Hippocampal formation (tissue), 2 donors: ENCODE results near the gene DPYSL3.
"Not testable (repeated sequence)": the region's sequence is repeated elsewhere in the genome, so short reads cannot be mapped to it uniquely, and the experiment has no call there.

Experiments
- DNase-seq, 2 donors: peaks; one replicate each; lab custom pipeline; 2025; lab: John Stamatoyannopoulos, UW

The DPYSL3 gene

GRCh38 chr5:147509710-147510651, at the start of gene DPYSL3:
Gene DPYSL3, minus strand, starts transcription at chr5:147510068. Its CDS starts 210 bp downstream, at chr5:147509858.
- DNase-seq, result peak; percentile 36 to 49

DNA sequence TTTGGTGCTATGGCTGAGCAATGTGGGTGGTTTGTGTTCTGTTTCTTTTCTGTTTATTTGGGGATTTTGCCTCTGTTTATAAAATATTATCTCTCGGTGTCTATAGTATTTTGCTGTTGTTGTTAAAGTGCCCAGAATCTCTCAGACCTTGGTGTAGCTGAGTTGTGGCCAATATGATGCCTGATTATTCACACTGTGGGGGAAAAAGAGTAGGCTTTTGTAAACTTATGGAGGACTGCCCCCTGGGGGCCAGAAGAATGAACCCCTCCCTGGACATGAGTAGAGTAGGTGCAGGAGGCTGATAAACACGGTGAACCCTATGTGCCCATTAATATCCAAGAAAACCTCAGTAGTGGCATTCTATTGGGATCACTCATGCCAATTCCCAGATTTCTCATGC, 49.0 kb upstream of the DPYSL3 start:
- peak in 1 of 2 donors; percentile 9 for DNase-seq

DNA sequence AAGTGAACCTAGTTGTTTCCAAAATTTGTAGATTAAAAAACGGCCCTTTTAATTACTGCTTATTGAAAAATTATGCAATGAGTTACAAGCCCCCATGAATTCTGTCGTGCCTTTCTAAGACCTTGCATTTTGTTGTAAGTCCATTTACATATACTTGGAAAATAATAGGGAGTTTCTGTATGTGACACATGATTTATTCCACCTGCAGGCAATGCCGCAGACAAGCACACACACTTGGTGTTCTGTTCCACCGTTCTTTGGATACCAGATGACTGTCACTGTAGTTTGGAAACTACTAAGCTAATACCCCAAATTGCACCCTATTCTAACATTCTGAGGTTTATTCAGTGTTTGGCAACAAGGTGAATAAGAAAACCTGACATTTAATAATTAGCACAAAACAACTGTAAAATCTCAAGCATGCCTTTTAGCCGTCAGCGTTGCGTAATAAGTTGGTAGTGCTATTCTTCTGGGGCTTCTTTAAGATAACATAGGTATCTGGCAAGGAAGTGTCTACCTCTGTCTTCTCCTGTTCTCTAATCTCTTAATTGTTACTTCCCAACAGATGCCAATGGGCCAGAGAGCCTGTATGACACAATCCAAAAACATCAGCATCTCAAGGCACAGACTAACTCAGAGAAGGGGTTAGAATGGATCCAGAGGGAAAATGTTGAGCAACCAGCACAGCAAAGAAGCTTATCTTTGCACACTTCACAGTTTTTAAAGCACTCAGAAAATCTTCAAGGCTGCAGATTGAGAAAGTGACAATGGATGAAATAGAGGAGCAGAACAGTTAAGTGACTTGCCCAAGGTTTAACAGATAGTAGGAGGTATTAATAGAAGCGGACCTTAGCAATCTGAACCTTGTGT, 48.2 kb upstream of the DPYSL3 start:
- DNase-seq, result no peak

DNA sequence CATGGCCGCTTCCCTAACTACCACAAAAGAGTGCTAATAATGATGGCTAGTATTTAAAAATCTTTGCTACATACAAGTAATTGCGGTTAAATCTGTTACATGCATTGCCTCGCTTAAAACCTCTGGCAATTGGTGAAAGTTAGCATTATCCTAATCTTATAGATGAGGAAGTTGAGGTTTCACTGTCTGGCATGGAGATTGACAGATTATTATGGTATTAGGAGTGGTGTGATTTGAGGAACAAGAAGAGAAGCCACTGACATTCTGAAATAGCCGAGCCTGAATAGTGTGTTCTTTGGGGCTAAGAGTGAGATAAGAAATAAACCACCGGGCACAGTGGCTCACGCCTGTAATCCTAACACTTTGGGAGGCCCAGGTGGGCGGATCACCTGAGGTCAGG, 45.3 kb upstream of the DPYSL3 start:
- DNase-seq, result no peak

DNA sequence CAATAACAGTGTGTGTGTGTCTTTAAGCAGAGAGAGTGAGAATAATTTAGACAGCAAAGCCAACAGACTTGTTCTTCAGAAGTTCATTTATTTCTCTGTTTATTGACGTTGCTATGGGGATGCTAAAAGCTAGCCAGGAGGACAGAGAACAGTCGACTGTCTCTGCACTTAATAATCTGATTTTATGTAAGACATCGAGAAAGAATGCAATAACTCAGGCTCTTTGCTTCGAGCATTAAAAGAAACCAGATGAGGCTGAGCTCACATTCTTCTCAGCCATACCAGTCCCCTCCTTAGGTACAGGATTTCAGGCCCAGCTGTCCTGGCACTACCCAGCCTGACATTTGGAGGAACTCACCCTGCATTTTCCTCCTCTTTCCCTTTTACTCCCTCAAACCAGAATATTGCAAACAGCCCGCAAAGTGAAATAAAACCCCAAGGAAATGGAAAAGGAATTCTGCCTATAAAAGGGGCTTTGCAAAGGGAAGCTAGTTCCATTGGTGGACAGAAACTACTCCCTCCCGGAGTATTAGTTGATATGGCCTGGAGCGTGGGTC, 44.5 kb upstream of the DPYSL3 start:
- DNase-seq, result no peak

DNA sequence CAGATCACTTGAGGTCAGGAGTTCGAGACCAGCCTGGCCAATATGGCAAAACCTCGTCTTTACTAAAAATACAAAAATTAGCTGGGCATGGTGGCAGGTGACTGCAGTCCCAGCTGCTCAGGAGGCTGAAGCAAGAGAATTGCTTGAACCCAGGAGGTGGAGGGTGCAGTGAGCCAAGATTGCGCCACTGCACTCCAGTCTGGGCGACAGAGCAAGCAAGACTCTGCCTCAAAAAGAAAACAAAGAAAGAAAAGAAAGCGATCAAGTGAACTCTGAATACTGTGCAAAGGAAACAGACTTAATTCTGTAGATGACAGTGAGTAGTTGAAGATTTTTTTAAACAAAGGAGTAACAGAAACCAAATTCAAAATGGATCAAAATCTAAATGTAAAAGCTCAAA, 43.9 kb upstream of the DPYSL3 start:
- DNase-seq, result not testable (repeated sequence)

DNA sequence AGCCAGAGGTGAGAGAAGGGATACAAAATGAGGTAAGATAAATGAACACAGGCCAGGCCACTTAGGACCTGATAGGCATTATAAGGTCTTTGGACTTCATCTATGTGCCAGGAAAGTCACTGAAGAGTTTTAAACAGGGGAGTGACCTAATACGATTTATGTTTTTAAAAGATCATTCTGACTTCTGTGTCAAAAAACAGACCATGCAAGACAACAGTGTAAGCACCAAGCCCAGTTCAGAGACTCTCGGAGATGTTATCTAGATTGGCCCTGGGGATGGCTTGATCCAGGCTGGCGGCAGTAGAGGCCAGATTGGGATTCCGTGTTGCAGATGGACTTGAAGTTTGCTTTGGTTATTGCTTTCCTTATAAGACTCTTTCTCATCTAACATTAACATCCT, 43.0 kb upstream of the DPYSL3 start:
- no peak for DNase-seq

GRCh38 chr5:147551677-147552076, 41.8 kb upstream of the DPYSL3 start:
- no peak for DNase-seq

GRCh38 chr5:147547730-147548129, 37.9 kb upstream of the DPYSL3 start:
- DNase-seq, result no peak

DNA sequence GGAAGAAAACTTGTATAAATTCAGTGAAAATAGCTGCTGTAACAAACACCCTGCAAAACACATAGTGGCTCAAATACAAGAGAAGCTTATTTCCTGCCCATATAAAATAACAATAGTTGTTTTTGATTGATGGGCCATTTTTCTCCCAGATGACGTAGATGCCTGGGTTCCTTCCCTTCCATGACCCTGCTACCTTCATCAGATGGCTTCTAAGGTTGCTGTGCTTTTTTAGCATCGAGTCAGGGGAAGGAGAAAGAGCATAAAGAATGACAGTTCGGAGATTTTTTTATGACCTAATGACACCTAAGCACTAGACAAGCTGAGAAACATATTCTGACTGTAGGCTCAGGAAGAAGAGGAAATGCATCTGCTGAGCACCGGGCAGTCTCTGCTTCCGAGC, 34.7 kb upstream of the DPYSL3 start:
- DNase-seq, result no peak

DNA sequence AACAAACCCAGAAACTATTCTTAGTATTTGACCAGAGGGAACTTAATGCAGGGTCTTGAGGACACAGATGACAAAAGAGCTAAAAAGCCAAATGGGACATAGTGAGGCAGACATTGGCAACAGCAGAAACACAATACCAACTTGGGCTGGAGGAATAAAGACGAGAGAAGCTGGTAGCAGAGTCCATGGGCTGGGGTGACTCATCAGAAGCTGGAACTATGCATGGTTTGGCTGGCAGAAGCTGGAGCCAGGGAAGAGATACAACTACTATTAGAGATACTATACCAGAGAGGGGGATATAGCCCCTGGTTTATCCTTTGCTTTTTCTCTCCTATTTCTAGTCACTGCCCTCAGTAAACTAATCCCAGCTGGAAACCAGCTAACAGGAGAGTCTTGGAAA, 29.2 kb upstream of the DPYSL3 start:
- no peak for DNase-seq

GRCh38 chr5:147538236-147538635, 28.4 kb upstream of the DPYSL3 start:
- DNase-seq, result no peak

DNA sequence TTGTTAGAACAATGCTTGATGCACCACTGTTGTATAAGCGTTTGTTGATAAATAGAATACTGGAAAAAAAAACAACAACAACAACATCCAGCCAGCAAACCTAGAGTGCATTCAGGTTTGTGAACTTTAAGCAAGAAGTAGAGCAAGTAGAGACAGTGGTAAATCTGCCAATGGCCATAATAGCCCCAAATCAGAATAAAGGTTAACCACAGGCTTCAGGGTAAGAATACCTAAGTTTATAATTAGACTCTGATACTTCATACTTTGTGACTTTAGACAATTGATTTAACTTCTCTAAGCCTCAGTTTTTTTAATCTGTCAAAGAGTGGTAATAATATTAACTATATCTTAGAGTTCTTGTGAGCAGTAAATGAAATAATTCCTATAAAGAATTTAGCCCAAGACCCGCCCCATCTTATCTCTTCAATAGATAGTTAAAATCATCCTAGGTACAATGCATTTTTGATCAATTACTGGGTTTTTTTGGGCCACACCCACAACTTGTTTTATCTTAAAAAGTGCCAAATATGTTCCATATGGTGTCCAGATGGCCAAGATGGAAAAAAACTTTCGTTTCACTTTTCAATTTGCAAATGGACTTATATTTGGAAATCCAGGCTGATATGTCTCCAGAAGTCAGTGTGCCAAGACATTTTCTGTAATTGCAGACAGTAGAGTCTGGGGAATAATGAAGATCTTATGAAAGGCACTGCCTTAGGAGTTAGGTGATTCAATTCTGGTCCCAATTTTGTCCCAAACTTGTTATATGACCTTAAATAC, 24.5 kb upstream of the DPYSL3 start:
- no peak for DNase-seq

GRCh38 chr5:147532156-147532555, 22.3 kb upstream of the DPYSL3 start:
- no peak for DNase-seq

- DNase-seq, result no peak
Observed at GRCh38 chr5:147530530-147531389, 20.9 kb upstream of the DPYSL3 start.

GRCh38 chr5:147523069-147523468, 13.2 kb upstream of the DPYSL3 start:
- DNase-seq, result no peak

DNA sequence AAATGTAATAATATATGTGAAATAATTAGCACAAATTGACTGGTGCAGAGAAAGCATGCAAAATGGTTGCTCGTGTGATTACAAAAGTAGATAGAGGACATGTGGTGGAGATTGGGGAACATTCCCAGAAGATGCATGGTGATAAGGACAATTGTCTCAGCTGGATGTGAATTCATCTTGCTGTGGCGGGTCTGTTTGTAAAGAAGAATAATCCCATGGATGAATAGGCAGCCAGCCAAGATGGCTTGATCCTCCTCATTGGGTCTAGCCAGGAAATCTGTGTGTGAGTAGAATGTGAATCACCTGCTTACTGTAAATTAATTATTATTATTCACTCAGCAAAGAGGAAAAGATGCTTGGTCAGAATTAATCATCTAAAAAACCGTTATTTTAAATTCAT, 12.6 kb upstream of the DPYSL3 start:
- no peak for DNase-seq

- no peak for DNase-seq
Observed at GRCh38 chr5:147520450-147520849, 10.6 kb upstream of the DPYSL3 start.

DNA sequence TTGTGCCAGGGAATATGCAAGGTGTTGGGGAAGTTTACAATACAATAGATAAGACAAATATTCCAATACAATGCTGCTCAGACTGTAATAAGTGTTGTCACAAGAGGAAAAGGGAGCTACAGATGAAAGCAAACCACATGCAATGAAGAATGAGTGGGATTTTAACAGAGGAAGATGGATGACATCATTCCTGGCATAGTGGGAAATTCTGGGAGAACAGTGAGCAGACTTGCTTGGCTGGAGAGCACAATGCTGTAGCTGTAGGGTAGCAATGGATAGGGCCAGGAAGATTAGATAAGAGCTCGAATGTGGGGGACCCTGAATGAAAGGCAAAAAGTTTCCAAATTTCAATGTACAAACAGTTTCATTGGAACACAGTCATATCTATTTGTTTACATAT, 9.5 kb upstream of the DPYSL3 start:
- no peak for DNase-seq

- DNase-seq, result no peak
Observed at GRCh38 chr5:147517383-147517782, 7.5 kb upstream of the DPYSL3 start.

DNA sequence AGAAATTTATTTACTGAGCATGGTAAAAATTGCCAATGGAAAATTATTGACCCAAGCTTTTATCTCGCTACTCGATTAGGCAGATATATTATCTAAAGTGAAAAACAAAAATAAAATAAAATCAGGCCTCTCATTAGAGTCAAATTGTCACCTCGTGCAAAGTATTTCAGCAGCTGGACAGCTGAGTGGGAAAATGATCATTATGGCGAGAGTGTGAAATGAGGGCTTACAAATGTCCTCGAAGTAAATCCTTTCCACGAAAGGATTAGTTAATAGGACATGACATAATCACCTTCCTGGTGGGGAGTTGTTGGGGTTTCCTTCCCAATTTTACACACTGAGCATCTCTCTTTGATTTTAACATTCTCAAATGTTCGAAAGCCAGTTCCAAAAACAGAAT, 5.4 kb upstream of the DPYSL3 start:
- DNase-seq, result no peak
